AG09319 (cell line): ENCODE data around the gene ING1.

Experiments used
- DNase-seq: peaks from one replicate; pipeline ENCODE4 v3.0.0-alpha.2; 2010; ENCODE audit warnings: low read depth; ENCODE audit errors: extremely low read depth
- CTCF ChIP-seq: IDR thresholded peaks from 2 replicates; pipeline ENCODE4 v1.5.1; 2011; ENCODE audit warnings: low read depth, mild to moderate bottlenecking, inconsistent platforms, low read length, moderate library complexity

ING1 gene

DNA sequence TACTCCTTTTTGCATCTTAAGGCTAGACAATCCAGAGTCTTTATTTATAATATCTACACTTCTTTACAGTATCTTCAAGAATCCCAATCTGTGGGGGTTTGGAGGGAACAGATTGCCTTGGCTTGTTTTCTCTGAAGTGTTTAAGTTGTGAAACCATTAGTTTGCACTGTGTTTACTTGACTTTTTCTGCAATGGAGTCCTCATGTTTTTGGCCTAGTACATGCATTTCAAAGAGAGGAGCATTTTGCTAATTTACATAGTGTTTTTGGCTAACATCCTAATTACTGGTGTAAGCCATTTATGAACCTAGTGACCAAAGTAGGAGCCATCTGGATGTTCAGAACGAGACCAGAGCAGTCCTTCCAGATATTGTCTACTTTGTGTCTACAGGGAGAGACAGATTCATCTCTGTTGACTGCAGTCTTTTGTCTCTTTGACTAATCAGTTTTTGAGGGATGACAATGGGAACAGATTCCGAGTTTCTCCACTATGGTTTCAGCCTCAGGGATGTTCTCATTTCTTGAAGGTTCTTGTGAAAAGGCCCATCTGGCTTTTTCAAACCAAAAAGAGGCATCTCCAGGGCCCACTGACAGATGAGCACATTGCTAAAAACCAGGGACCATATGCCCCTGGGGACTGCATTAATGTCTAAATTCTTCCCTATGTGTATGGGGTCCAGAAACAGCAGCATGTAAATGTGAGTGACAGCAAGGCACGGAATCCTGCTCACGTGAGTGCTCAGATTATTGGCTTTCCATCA lies 53.4 kb downstream of the ING1 start:
- TF ChIP-seq CTCF: no peak
- DNase-seq: no peak

DNA sequence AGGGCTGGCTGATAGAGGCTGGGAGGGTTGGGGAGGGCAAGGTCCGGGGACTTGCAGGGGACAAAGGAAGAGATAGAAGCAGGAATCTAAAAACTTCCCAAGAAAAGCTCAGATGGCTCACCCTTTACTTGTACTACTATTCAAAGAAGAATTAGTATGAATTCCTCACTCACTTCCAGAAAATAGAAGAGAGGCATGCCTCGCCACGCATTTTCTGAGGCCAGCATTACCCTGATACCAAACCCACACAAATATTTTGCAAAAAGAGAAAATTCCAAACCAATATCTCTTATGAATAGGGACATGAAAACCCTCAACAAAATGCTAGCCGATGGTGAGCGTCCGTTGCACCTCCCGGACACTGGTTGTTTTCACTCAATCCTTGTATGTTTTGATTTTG lies 54.0 kb downstream of the ING1 start:
- DNase-seq: no peak
- TF ChIP-seq CTCF: no peak

DNA sequence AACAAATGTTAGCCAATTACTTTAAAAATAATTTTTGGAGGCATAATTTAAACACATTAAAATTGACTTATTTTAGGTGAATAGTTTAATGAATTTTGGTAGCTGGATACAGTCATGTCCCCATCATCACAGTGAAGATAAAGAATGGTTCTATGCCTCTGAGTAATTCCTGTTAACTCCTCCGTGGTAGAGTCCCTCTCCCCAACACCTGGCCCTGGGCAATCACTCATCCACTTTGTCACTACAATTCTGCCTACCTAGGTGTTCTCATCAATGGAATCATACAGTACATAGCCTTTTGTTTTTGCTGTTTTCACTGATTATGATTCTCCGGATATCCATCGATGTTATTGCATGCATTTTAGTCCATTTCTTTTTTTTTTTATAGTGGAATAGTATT lies 55.6 kb downstream of the ING1 start:
- no peak for TF ChIP-seq CTCF
- no peak for DNase-seq

DNA sequence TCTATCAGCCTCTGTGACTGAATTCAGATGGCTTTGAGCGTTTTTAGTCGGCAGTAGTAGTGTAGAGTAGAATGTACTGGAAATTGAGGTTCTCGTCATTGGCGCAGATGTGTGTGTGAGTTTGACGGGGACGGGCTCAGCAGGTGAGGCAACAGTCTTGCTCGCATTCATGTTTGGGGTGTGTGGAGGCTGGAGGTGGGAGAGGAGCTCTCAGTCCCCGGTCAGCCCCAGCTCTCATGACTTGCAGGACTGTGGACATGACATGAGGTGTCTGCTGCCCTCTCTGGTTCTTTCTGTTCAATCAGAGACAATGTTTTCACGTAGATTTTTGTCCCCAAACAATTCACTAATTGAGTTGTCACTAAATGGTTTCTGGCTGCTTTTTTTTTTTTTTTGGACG lies 57.2 kb downstream of the ING1 start:
- no peak for TF ChIP-seq CTCF
- DNase-seq: no peak

DNA sequence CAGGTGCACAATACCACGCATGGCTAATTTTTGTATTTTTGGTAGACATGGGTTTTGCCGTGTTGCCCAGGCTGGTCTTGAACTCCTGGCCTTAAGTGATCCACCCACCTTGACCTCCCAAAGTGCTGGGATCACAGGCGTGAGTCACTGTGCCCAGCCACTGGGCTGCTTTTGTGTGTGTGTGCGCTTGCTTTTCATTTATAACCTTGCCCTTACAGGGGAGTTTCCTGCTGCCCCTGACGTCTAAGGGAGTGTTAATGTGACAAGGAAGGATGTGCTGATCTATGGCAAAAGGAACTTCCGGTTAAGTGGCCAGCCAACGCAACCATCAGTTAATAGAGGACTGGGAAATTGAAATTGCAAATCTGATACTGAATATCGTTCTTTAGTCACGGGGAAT lies 57.7 kb downstream of the ING1 start:
- DNase-seq: no peak
- no peak for TF ChIP-seq CTCF

DNA sequence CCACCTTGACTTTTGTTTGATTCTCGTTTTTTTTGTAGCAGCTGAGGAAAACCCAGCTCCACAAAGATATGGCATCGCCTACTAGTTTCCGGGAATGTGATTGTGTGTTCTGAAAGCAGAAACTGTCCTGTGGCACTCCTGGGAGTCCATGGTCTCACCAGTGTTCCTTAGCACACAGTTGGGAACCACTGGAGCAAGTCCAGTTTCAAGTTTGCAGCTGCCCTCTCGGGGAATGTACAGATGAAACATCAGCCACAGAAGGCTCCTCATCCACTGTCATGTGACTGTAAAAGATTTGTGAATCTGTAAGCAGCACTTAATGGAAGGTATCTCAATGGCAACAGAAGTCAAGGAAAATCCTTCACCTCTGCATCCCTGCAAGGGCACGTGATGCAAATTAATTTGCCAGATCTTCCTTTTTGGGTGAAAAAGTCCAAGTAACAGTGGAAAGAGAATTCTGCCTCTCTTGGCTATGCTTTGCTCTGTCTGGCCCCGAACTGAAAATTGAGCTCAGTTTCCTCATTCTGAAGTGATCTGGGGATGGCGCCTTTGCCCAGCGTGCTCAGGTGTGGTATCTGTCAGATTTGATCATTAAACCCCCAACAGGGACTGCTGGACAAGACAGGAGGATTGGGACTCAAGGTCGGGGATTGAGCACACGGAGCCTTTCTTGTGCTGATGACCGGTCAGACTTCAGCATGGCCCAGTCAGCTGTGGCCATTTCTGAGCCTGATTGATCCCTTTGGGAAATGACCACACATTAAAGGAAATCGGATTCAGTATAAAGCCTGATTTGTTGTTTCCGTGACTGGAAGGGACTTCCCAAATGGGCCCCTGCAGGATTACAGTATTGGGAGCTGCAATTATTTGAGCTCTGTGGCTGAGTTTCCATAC lies 58.8 kb downstream of the ING1 start:
- no peak for TF ChIP-seq CTCF
- DNase-seq: no peak
